ENCODE data around the gene SRSF12.
"Not testable (repeated sequence)": the region's sequence is repeated elsewhere in the genome, so short reads cannot be mapped to it uniquely, and the experiment has no call there.

Gene SRSF12

DNA sequence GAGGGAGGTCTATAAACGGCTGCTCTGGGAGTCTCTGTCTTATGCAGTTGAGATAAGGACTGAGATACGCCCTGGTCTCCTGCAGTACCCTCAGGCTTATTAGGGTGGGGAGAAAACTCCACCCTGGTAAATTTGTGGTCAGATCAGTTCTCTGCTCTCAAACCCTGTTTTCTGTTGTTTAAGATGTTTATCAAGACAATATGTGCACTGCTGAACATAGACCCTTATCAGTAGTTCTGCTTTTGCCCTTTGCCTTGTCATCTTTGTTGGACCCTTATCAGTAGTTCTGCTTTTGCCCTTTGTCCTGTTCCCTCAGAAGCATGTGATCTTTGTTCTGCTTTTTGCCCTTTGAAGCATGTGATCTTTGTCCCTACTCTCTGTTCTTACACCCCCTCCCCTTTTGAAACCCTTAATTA is 10.4 kb upstream of the SRSF12 start:
- not testable (repeated sequence) for DNase-seq

DNA sequence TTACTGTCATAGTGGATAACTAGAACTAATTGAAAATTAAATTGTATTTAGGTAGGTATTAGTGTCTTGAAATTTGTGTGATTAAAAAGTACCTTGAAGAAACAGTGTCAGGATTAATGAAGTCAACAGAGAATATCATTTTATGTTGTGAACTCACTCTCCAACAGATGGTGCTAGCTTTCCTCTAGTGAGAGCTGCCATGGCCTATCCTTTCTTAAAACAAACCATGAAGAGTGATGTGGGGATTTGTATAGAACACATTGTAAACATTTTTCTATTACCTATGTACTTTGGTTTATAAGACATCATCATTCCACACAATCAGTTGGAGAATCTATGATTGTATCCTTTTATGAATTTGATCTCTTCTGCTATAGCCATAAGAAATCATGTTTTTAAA is 4.8 kb upstream of the SRSF12 start:
- no peak for DNase-seq

DNA sequence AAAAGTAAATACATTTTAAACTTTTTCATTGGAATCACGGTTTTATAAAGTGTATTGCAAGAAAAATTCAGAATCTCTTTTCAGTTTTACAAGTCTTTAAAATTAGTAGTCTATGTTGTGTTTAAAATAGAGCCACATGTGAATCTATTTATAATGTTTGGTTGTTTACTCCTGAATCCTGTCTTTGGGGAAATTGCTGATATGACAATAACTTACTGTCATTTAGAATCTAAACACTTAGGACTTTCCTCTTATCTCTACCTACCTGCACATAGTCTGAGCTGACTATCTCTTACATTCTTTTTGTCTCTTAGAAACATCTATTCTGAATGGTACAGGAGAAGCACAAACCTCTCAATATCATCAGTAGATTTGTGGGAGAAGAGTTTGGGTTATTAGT is 4.1 kb upstream of the SRSF12 start:
- no peak for DNase-seq

DNA sequence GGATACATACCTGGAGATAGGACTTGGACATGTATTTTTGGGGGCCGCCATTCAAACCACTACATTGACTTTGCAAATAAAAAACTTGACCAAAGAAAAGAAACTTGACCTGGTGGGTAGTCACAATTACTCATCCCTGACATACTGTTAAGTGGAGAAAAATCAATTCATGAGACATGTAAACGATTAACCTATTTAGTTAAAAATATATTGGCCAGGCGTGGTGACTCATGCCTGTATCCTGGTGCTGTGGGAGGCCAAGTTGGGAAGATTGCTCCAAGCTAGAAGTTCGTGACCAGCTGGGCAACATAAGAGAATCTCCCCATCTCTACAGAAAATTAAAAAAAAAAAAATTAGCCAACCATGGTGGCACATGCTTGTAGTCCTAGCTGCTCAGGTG is 2.5 kb upstream of the SRSF12 start:
- DNase-seq = no peak

DNA sequence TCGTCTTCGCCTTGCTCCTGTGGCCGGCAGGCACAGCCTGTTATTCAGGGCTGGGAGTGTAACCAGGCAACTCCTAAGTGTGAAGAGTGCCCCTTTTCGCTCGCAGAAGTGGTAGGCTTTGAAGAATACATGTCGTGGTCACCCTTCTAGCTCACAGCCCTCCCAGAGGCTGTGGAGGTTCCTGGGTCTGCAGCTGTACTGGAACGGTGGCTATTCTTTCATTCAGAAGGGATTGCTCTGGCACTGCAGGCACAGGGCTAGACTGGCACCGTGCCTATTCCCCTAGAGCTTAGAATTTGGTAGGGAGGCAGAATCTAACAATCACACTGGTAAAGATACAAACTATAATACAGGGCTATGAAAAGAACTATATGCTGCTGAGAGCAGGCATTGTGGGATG is 1.1 kb upstream of the SRSF12 start:
- no peak for DNase-seq

DNA sequence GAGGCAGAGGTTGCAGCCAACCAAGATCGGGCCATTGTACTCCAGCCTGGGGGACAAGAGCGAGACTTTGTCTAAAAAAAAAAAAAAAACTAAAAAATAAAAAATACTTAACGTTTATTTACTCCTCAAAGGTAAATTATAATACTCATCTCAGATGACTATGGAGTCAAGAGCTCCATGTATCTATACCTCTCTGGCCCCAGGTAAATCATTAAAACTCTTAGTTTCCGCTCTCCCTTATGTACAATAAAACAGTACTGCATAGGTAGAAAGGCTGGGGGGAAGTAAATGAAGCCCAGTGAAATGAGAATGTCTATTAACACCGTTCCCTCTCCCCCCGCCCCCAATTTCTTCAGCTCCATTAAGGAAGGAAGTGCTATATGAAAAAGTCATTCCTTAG is 1.2 kb downstream of the SRSF12 start:
- DNase-seq = no peak

DNA sequence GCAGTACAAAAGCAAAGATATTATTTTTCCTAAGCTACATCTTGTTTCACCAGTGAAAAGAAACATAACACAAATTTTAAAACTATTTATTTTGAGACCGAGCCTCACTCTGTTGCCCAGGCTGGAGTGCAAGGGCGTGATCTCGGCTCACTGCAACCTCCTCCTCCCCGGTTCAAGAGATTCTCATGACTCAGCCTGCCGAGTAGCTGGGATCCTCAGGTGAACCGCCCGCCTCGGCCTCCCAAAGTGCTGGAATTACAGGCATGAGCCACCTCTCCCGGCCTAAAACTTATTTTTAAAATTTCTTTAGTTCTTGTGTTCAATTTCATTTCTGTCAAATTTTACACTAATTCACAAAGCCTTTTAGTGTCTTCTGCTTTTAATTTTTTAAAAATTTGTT is 5.9 kb downstream of the SRSF12 start:
- no peak for DNase-seq

DNA sequence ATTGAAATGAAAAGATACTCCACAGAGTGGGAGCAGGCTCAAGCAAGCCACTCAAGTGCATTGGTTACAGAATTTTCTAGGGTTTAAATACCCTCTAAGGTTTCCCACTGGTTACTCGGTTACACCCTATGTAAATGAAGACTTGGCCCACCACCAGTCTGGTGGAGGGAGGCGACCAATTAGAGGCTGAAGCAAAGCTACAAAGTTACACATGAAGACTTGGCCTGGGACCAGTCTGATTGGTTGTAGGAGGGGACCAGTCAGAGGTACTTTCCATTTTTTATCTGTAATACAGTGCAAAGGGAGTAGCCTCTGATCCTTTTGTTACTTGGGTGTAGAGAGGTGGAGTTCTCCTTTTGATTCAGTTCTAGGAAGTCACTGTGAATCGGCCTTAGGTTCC is 7.6 kb downstream of the SRSF12 start:
- DNase-seq = no peak

DNA sequence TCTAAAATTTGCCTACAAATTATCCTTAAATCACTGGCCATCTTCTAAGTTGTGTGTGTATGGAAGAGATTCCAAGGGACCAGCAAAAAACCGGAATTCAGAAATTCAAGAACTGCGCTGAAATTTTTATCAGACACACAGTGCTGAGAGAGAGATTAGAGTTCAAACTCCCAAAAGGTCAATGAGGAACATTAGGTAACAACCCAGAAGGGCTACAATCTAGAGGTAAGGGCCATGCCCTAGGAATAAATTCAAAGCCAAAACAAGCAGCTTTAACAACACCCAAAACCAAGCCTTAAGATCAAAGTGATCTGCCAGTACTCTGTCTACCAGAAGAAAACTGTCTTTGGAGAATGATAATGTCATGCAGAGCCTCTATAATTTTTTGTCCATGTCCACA is 17.8 kb downstream of the SRSF12 start:
- no peak for DNase-seq

DNA sequence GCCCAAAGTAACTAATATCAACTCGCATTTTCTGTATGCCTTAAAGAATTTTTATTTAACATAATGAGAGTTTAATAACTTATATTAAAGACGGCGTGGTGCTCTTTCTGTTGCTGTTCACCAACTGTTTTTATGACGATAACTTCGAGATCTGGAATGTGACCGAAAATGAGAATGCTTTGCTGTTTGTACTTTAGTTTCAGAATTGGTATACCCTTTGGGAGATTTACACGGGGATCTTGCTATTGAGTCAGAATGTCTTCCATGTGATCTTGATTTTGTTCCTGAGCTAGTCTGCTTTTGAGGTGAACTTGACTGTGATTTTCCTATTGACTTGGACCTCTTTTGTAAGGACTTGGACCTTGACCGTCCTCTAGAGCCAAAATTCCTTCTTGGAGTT is 19.4 kb downstream of the SRSF12 start:
- no peak for DNase-seq

DNA sequence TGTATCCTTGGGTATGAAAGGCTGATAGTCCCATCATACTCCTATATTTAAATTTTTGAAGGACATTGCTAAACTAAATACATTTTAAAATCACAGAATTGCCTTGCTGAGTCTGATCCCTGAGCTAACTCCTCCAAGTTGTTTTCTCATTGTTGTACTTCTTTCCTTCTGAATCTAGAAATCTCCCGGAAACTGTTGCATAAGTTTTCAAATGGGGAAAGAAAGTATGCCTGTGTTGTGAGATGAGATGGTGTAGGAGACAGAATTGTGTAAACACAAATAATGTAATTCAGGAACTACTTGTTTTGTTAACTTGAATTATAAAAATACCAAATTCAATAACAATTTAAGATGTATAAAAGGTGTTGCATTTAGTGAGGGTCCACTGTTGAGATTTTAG is 30.0 kb downstream of the SRSF12 start:
- no peak for DNase-seq

DNA sequence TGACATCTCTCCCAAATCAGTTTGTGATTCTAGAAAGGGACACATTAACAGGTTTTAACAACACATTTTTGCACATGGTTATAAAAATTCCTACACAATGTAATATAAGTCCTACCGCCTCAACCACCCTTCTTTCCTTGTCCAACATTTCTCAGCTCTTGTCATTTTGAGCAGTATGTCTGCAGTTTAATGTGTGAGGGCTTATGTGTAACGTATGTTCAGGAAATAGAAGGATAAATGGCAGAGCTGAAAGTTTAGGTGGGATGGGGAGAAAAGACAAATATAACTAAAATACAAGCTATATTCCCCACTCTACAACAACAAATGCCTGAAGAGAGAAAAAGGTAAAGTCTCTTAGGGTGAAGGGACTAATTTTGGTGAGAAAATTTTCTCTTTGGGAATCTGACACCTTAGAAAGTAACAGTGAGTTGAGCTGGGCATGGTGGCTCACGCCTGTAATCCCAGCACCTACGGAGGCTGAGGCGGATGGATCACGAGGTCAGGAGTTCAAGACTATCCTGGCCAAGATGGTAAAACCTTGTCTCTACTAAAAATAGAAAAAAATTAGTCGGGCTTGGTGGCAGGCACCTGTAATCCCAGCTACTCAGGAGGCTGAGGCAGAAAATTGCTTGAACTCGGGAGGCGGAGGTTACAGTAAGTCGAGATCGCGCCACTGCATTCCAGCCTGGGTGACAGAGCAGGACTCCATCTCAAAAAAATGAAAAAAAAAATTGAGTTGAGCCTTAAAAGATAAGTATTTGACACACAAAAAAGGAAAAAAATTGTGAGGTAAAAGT is 32.3 kb downstream of the SRSF12 start:
- no peak for DNase-seq

DNA sequence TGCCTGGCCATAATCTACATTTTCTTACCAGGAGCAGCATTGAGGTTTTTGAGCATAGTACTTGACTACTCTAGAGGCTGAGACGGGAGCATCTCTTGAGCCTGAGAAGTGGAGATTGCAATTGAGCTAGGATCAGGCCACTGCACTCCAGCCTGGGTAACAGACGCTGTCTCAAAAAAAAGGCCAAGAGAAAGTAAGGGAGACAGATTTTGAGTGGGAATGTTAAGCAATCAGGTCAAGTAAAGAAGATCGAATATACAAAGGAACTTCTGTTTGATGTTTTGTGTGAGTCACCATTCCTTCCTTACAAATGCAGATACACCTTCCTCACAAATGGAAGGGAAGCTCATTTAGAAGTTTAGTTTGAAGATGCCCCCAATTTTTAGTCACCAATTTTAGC is 32.9 kb downstream of the SRSF12 start:
- no peak for DNase-seq

DNA sequence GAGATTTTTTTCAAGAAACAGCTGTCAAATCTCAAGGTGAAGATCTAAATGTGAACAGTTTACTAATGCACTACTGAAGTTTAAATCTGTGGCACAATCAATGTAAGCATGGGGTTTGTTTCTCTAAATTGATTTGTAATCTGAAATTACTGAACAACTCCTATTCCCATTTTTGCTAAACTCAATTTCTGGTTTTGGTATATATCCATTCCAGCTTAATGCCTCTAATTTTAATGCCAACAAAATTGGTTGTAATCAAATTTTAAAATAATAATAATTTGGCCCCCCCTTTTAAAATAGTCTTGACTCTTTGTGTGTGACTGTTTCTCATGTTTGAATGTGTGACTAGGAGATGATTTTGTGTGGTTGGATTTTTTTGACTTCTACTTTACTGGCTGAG is 33.3 kb downstream of the SRSF12 start:
- no peak for DNase-seq

DNA sequence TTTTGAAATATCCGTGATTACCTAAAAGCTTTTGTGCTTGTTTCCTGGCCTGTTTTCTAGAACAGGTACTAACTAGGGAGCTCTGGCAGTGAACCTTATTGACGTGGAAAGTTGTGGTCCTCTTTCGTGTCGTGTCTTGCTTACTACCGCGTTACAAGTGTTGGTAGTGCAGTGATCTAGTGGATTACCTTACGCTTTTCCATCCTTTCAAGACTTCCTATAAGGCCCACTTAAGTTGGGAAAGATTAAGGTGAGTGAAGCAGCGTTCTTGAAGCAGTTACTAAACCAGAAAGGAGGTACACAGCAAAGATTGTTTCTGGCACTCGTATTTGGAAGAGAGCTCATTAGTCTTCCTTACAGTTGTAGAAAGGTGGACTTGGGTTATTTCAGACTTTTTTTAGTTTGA is 35.4 kb downstream of the SRSF12 start:
- no peak for DNase-seq

DNA sequence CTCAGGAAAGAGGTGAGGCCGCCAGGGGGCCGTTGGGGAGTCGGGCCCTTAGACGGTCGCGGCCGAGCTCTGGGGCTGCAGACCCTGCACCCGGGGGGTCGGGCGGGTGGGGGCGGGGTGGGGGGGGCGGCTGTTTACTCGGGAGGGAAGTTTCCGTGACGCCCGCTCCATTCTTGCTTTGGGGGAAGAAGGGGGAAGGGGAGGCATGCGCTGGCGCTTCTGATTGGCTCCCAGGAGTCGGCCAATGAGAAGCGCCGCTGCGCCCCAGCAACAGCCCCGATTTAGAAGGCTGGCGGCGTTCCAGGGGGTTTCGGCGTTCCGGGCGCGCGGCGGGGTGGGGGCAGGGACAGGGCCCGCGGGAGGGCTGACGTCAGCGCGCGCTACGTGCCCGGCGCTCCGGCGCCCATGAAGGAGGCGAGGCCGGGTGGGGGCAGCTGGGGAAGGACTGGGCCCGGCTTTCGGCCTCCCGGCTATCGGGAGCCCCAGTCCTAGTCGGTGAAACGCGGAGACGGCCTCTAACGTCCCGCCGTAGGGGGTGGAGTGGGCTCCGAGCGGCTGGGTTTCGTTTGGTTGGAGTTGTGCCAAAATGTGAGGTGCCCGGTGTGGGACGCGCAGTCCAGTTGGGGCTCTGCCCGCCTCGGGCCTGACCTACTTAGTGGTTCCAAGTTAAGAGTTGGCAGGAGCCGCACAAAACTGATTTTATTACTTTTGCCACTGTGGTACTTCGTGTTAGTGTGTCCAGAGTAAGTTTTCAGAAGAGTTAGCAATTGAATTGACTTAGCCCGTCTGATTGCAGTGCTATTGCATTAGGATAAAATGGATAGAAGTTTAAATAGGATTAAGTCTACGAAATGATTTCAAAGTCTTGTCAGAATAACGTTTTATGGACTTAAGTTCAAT is 36.2 kb downstream of the SRSF12 start:
- peak; percentile 35 to 74 for DNase-seq

DNA sequence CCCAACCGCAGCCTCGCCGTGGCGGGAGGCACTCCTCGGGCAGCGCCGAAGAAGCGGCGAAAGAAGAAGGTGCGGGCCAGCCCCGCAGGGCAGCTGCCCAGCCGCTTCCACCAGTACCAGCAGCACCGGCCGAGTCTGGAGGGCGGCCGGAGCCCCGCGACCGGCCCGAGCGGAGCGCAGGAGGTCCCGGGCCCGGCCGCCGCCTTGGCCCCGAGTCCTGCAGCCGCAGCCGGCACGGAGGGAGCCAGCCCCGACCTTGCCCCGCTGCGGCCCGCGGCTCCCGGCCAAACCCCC is 36.8 kb downstream of the SRSF12 start:
- no peak for DNase-seq

DNA sequence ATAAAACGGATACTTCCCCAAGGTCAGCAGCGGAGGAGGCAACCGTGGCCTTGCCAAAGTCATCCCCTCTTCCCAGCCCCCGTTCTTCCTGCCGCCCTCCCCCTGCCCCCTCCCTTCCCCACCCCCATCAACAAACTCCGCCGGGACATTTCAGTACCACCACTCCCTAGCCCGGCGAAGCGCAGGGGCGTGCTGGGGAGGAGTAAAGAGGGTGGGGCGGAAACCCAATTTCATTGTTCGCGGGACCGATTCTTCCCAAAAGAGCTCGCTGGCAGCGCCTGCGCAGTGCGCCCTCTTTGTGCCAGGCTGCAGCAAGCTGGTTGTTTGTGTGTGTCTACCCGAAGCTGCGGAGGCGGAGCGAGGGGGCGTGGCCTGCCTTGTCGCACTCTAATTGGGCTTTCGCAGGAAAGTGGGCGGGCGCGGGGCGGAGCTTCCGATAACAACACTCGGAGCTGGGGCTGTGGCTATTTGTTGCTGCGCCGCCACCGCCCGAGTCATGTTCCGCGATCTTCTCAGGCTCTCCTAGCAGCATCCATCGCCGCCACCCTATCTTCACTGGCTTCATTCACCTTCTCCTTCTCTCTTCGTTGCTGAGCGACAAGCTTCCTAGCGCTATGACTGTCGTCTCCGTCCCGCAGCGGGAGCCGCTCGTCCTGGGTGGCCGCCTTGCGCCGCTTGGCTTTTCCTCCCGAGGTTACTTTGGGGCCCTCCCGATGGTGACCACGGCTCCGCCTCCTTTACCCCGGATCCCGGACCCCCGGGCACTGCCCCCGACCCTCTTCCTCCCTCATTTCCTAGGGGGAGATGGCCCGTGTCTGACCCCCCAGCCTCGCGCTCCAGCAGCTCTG is 37.4 kb downstream of the SRSF12 start, which contains the start of gene PNRC1:
TSS of gene PNRC1 (plus strand) at position 471 of the 848 bp plus-strand sequence. CDS start at position 615, 144 bp downstream.
- peak; percentile 96 to 99 for DNase-seq

DNA sequence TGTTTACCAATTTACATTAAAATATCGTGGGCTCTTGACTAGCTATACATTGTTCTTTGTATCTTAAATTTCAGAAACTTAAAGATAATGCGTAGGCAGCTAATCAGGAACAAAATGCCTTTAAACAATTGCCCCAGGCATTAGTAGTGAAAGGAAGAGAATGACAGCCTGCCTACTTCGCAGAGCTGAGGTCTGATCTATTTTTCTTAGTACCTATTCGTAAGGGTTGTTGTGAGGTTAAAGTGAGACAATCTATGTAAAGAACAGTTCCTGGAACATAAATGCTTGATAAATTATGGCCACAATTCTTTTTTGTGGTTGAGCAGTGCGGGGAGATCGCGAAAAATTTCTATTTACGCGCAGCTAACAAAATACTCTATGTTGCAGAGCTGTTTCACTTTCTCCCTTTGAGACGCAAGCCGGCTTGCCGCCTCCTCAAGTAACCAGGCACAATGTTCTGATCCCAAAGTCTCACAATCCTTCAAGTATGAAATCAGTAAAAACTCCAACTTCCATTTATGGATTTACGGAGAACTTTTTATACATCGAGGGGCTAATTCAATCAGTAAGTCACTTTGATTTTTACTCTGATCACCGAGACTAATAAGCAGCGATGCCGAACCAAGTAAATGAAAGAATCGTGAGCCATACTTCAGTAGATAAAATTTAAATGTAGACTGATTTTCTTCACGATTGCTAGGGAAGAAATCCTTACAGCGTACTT is 38.2 kb downstream of the SRSF12 start:
- peak in 1 of 2 experiments; percentile 53 for DNase-seq

DNA sequence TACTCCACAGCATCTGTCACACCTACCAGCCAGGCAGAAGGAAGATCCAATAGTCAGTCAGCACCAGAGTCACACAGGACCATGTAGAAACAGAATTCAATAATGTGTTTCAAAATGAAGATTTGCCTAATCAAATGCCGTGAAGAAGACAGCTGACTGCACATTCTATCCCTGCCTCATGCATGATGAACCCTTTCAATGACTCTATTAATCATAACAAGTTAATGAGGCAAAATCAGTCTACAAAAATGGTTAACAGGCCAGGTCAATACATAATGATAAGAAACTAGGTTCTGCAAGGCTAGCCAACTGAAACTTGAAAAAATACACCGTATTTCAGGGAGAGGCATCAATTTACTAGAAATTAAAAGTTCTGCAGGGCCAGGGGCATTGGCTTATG is 44.0 kb downstream of the SRSF12 start:
- DNase-seq = no peak

DNA sequence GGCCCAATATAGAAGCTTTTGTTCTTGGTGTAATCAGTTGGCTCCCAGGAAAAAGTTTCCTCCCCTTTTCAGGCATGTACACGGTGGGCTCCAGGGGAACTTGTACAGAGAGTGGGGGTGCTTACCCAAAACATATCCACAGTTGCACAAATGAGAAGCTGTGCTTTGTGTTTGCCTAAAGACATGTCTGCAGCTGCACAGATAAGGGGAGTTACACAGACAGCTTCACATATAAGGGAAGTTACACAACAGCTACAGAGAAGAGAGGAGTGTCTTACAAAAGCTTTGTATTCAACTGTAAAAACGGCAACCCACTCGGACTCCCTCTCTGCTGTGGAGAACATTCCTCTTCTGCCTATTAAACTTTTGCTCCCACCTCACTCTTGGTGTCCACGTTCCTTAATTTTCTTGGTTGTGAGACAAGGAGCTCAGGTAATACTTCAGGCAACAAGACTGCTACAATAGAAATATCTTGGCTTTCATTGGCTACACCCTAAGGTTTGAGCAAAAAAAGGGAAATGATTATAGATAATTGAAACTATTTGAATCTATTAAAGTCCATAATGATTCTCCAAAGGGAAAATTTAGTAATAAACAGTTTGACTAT is 44.8 kb downstream of the SRSF12 start:
- no peak for DNase-seq

DNA sequence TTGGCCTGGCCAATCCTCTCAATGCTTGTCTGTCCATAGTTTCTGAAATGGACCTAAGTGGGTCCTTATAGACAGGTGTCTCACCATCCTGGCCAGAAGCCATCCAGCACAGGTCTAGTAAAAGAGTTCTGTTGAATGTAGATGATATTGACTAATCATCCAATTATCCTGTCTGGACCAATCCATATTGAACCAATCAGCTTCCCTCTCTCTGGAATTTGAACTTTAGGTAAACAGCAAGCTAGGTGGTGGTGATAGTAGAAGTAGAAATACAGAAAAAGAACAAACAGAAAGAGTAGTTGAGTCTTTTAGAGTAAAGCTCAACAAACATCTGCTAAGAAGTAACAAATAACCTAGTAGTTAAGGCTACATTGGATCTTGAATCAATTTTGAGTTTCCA is 46.8 kb downstream of the SRSF12 start:
- DNase-seq = no peak
